Camera-type eye (tissue), 1 donor: ENCODE data around the gene ESPN. TPM values are rescaled to one million over a fixed set of nuclear protein-coding genes. Genes with fewer than 3 reads are reported as not detected.

Source experiments
- total RNA-seq: library from RNA; depleted of rRNA; stranded (reverse); fragments of >200 nt; gene quantifications from one replicate; pipeline ENCODE4 v1.2.3, GENCODE V29; 2014

The ESPN gene
- total RNA-seq, result 27.5 TPM

GRCh38 chr1:6424619-6425593 lies at the start of gene ESPN:
ESPN (plus strand) TSS chr1:6424776; CDS start chr1:6424956, 180 bp downstream.

DNA sequence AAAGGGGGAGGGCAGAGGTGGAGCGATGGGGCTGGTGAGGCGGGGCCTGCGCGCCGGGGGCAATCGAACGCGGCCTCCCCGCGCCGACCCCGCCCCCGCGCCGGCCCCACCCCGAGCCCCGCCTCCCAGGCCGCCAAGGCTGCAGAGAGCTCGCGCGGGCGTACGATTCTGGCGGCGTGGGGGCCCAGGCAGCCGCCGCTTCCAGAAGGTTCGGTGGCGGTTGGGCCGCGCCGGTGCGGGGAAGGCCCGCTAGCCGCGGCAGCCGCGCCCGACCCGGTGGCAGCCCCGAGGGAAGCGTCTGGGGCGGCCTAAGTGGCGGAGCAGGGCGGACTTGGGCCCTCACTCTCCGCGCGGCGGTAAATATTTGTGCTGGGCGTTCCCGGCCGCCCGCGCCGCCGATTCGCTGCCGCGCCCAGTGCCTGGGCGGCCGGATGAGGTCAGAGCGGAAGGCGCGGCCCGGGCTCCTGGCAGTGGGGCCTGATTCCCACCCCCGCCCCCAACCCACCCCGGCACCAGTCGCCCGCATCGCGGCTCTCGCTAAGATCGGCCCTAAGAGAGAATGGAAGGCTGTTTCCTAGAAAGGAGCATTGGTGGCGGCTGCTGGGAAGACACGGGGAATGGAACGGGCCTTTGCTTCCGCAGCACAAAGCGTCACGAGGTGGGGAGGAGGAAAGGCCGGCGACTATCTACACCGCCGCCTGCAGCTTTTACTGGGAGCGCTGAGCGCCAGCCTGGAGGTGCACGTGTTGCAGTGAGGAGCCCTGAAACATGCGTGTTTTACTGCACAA lies 31.0 kb upstream of the ESPN start, which contains the start of gene ACOT7:
Gene ACOT7, minus strand, starts transcription at position 368 of the 788 bp plus-strand sequence. CDS start 368 bp downstream, outside the sequence.

GRCh38 chr1:6419804-6420453 lies 4.6 kb upstream of the ESPN start, which contains the start of gene HES2:
HES2 (minus strand) TSS chr1:6419919; CDS start chr1:6419820, 99 bp downstream.

GRCh38 chr1:6466023-6466422 lies 41.4 kb downstream of the ESPN start, which contains the start of gene TNFRSF25:
TNFRSF25 (minus strand) TSS chr1:6466173; CDS start chr1:6466107, 66 bp downstream.

DNA sequence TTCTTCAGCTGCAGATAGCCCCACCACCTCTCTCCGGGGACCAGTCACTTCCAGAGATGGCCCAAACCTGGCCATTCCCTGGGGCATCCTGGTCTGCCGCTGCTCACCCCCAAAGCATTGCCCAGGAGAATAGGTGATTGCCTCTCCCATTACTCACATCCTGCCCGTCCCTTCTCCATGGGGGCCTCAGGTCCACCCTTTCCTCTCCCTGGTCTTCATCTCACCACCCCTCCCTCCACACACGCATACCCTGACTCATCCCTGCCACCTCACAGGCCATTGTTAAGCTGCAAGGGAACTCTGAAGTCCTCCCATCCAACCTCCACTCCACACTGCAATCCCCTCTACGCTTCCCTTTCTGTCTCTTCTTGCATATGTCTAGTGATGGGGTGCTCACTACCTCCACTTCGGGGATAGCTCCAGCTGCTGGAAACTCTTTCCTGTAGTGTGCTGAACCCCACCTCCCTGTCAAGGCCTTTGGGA lies 66.9 kb downstream of the ESPN start, which contains the start of gene PLEKHG5:
Gene PLEKHG5, minus strand, starts transcription at position 188 of the 483 bp plus-strand sequence. CDS start 14,096 bp downstream, outside the sequence.

Other genes with a start within 250 kb of the ESPN start
- gene CHD5, start 244.5 kb upstream of the ESPN start, total RNA-seq, result 10.1 TPM
- 252 TPM for gene RPL22, start 225.2 kb upstream of the ESPN start, total RNA-seq
- gene RNF207, start 218.7 kb upstream of the ESPN start, total RNA-seq, result 64.0 TPM
- 46.5 TPM for gene ICMT, start 188.8 kb upstream of the ESPN start, total RNA-seq
- gene HES3, start 180.6 kb upstream of the ESPN start, total RNA-seq, result not detected
- gene GPR153, start 163.7 kb upstream of the ESPN start, total RNA-seq, result 17.4 TPM
- 26.3 TPM for gene ACOT7, start 31.0 kb upstream of the ESPN start, total RNA-seq
- 1.2 TPM for gene HES2, start 4.9 kb upstream of the ESPN start, total RNA-seq
- gene TNFRSF25, start 41.4 kb downstream of the ESPN start, total RNA-seq, result 30.7 TPM
- 34.3 TPM for gene PLEKHG5, start 66.9 kb downstream of the ESPN start, total RNA-seq
- 43.1 TPM for gene NOL9, start 129.7 kb downstream of the ESPN start, total RNA-seq
- gene TAS1R1, start 130.5 kb downstream of the ESPN start, total RNA-seq, result not detected
- 36.6 TPM for gene ZBTB48, start 155.2 kb downstream of the ESPN start, total RNA-seq
- 25.3 TPM for gene KLHL21, start 178.1 kb downstream of the ESPN start, total RNA-seq
- gene PHF13, start 189.0 kb downstream of the ESPN start, total RNA-seq, result 25.0 TPM
- gene THAP3, start 200.1 kb downstream of the ESPN start, total RNA-seq, result 21.9 TPM